SK-N-SH (cell line): ENCODE data around the gene KLHDC8A. TPM values are rescaled to one million over a fixed set of nuclear protein-coding genes. Genes with fewer than 3 reads are reported as not detected.

Experiments
- CTCF ChIA-PET: fragments of 300-600, 350-600 bp; formaldehyde crosslinking; extraction: SDS; loops from one replicate; lab custom pipeline; 2021; lab: Yijun Ruan, JAX
- POLR2A ChIA-PET: fragments of 350-600 bp; sonication (Branson Sonifier 250); formaldehyde crosslinking; extraction: SDS; loops from one replicate; lab custom pipeline; 2020; ENCODE audit warnings: antibody characterized with exemption, inconsistent platforms; lab: Yijun Ruan, JAX
- DNase-seq: peaks from one replicate; pipeline ENCODE4 v3.0.0; 2012
- H2AFZ ChIP-seq: fragments of 200-600 bp; sonication (generic); 2 replicates; pipeline ENCODE4 v1.8.1; 2016; ENCODE audit warnings: antibody characterized with exemption, mild to moderate bottlenecking, low read depth
- H3F3A ChIP-seq: fragments of 200-600 bp; sonication (generic); replicated peaks from 2 replicates; pipeline ENCODE3; 2016; ENCODE audit warnings: antibody characterized with exemption, mild to moderate bottlenecking; ENCODE audit not compliant: insufficient read depth
- H3K27ac ChIP-seq, 2 experiments: fragments of 200-500 bp in 1 of 2; fragments of 200-600 bp in 1 of 2; sonication (Bioruptor generic) in 1 of 2; sonication (generic), shearing (Covaris generic) in 1 of 2; 2 replicates each; pipeline versions ENCODE4 v1.5.1 to v1.6.1; 2014 to 2016; ENCODE audit warnings: low read depth in 2 of 2, inconsistent platforms in 1 of 2, low read length in 1 of 2, mild to moderate bottlenecking in 1 of 2, mixed read lengths in 1 of 2
- H3K27me3 ChIP-seq: fragments of 200-600 bp; sonication (generic), shearing (Covaris generic); 2 replicates; pipeline ENCODE4 v1.6.1; 2016; ENCODE audit warnings: mixed run types; ENCODE audit not compliant: insufficient read depth
- H3K36me3 ChIP-seq, 2 experiments: fragments of 200-500 bp in 1 of 2; fragments of 200-600 bp in 1 of 2; sonication (Bioruptor generic) in 1 of 2; sonication (generic) in 1 of 2; replicated peaks in 1 of 2; 2 replicates each; pipeline versions ENCODE3 to v1.5.1; 2014 to 2016; ENCODE audit warnings: low read length in 1 of 2, mild to moderate bottlenecking in 1 of 2; ENCODE audit not compliant: insufficient read depth in 2 of 2, control insufficient read depth in 1 of 2
- H3K4me1 ChIP-seq, 2 experiments: fragments of 200-500 bp in 1 of 2; fragments of 200-600 bp in 1 of 2; sonication (Bioruptor generic) in 1 of 2; sonication (generic), shearing (Covaris generic) in 1 of 2; 2 replicates each; pipeline versions ENCODE4 v1.5.1 to v1.6.1; 2014 to 2016; ENCODE audit warnings: low read depth in 1 of 2, low read length in 1 of 2, mixed run types in 1 of 2; ENCODE audit not compliant: insufficient read depth in 2 of 2, control insufficient read depth in 1 of 2
- H3K4me2 ChIP-seq: fragments of 200-600 bp; sonication (generic), shearing (Covaris generic); 2 replicates; pipeline ENCODE4 v1.6.1; 2017; ENCODE audit warnings: mixed run types
- H3K4me3 ChIP-seq, 2 experiments: fragments of 200-500 bp in 1 of 2; fragments of 200-600 bp in 1 of 2; sonication (Bioruptor generic) in 1 of 2; sonication (generic), shearing (Covaris generic) in 1 of 2; 2 replicates each; pipeline versions ENCODE4 v1.5.1 to v1.8.1; 2014 to 2016; ENCODE audit warnings: low read depth in 2 of 2, inconsistent platforms in 1 of 2, low read length in 1 of 2, mild to moderate bottlenecking in 1 of 2, mixed read lengths in 1 of 2, moderate library complexity in 1 of 2
- H3K79me2 ChIP-seq: fragments of 200-600 bp; sonication (generic); 2 replicates; pipeline ENCODE4 v1.8.1; 2017; ENCODE audit warnings: mild to moderate bottlenecking; ENCODE audit not compliant: insufficient read depth
- H3K9ac ChIP-seq: fragments of 200-600 bp; sonication (generic); 2 replicates; pipeline ENCODE4 v1.6.1; 2017; ENCODE audit warnings: mixed run types
- H3K9me2 ChIP-seq: fragments of 200-600 bp; sonication (generic); 2 replicates; pipeline ENCODE4 v1.6.1; 2017; ENCODE audit warnings: mixed run types
- H3K9me3 ChIP-seq: fragments of 200-600 bp; sonication (generic); 2 replicates; pipeline ENCODE4 v1.6.1; 2017; ENCODE audit warnings: mixed run types, mild to moderate bottlenecking, moderate library complexity
- H4K20me1 ChIP-seq: fragments of 200-600 bp; sonication (generic); 2 replicates; pipeline ENCODE4 v1.6.1; 2017; ENCODE audit warnings: mild to moderate bottlenecking, mixed run types; ENCODE audit not compliant: insufficient read depth
- ELF1 ChIP-seq: IDR thresholded peaks from 2 replicates; pipeline ENCODE4 v1.4.0; 2012
- EZH2phosphoT487 ChIP-seq: fragments of 200-600 bp; sonication (generic); IDR thresholded peaks from 2 replicates; pipeline ENCODE4 v1.6.1; 2017; ENCODE audit warnings: low read depth, mixed run types, mild to moderate bottlenecking, antibody characterized with exemption, moderate library complexity, borderline replicate concordance
- FOSL2 ChIP-seq: IDR thresholded peaks from 2 replicates; pipeline ENCODE4 v1.4.0; 2012; ENCODE audit warnings: low read depth, mild to moderate bottlenecking, moderate library complexity, borderline replicate concordance
- FOXJ3 ChIP-seq: sonication (generic); formaldehyde crosslinking; IDR thresholded peaks from 2 replicates; pipeline ENCODE4 v1.5.1; 2020; ENCODE audit warnings: mild to moderate bottlenecking, missing genetic modification reagents
- FOXM1 ChIP-seq: IDR thresholded peaks from 2 replicates; pipeline ENCODE4 v1.4.0; 2012; ENCODE audit warnings: low read depth, mild to moderate bottlenecking
- GABPA ChIP-seq: IDR thresholded peaks from 2 replicates; pipeline ENCODE4 v1.4.0; 2012; ENCODE audit warnings: low read depth, mild to moderate bottlenecking
- GATA2 ChIP-seq: sonication (generic); formaldehyde crosslinking; IDR thresholded peaks from 2 replicates; pipeline ENCODE4 v1.5.0; 2020; ENCODE audit warnings: mild to moderate bottlenecking, missing genetic modification reagents
- JUND ChIP-seq: IDR thresholded peaks from 2 replicates; pipeline ENCODE4 v1.4.0; 2012
- MAX ChIP-seq: IDR thresholded peaks from 2 replicates; pipeline ENCODE4 v1.4.0; 2012; ENCODE audit warnings: low read depth
- MEF2A ChIP-seq: IDR thresholded peaks from 2 replicates; pipeline ENCODE4 v1.4.0; 2012; ENCODE audit warnings: low read depth, borderline replicate concordance
- MXI1 ChIP-seq: IDR thresholded peaks from 2 replicates; pipeline ENCODE4 v1.6.1; 2012; ENCODE audit warnings: mild to moderate bottlenecking, low read depth, low read length, improper control_type of control experiment
- NFIC ChIP-seq: IDR thresholded peaks from 2 replicates; pipeline ENCODE4 v1.4.0; 2012; ENCODE audit warnings: borderline replicate concordance
- POLR2AphosphoS5 ChIP-seq: IDR thresholded peaks from 2 replicates; pipeline ENCODE4 v1.6.1; 2012; ENCODE audit warnings: low read depth, low read length
- RAD21 ChIP-seq: IDR thresholded peaks from 2 replicates; pipeline ENCODE4 v1.6.1; 2012; ENCODE audit warnings: mild to moderate bottlenecking, low read length
- RCOR1 ChIP-seq: fragments of 150-350 bp; IDR thresholded peaks from 2 replicates; pipeline ENCODE4 v1.6.1; 2017; ENCODE audit warnings: antibody characterized with exemption, low read length
- RXRA ChIP-seq: IDR thresholded peaks from 2 replicates; pipeline ENCODE4 v1.4.0; 2012; ENCODE audit warnings: low read depth, mild to moderate bottlenecking, borderline replicate concordance
- SIN3A ChIP-seq: IDR thresholded peaks from 2 replicates; pipeline ENCODE4 v1.6.1; 2012; ENCODE audit warnings: low read depth, mild to moderate bottlenecking, low read length, moderate library complexity, borderline replicate concordance
- SMC3 ChIP-seq: IDR thresholded peaks from 2 replicates; pipeline ENCODE4 v1.6.1; 2012; ENCODE audit warnings: low read depth, low read length, improper control_type of control experiment
- TEAD4 ChIP-seq: IDR thresholded peaks from 2 replicates; pipeline ENCODE4 v1.4.0; 2012; ENCODE audit warnings: mild to moderate bottlenecking, borderline replicate concordance; ENCODE audit not compliant: insufficient read depth
- YY1 ChIP-seq: IDR thresholded peaks from 2 replicates; pipeline ENCODE4 v1.4.0; 2012; ENCODE audit warnings: low read depth, mild to moderate bottlenecking
- ZBTB33 ChIP-seq: IDR thresholded peaks from 2 replicates; pipeline ENCODE4 v1.4.0; 2012; ENCODE audit warnings: low read depth, borderline replicate concordance
- WGBS: methylation state at CpG from one replicate; pipeline ENCODE4 v1.1.6; 2017; ENCODE audit warnings: low lambda C conversion rate; 5-methylcytosine and 5-hydroxymethylcytosine counted together
- polyA plus RNA-seq, 3 experiments: library from polyadenylated mRNA; depleted of rRNA; stranded (reverse); fragments of >200 nt; gene quantifications; 2 replicates each; pipeline ENCODE4 v1.2.3, GENCODE V29; 2012
- TF ChIP-seq, protein P1 (sequence below): IDR thresholded peaks from 2 replicates; pipeline ENCODE4 v1.6.1; 2012; ENCODE audit warnings: mild to moderate bottlenecking, low read depth, low read length, moderate library complexity
- TF ChIP-seq, protein P2 (sequence below): fragments of 150-350 bp; IDR thresholded peaks from 2 replicates; pipeline ENCODE4 v1.6.1; 2017; ENCODE audit warnings: antibody characterized with exemption, low read length, low read depth, borderline replicate concordance

KLHDC8A gene
- polyA plus RNA-seq, 1 of the 3 experiments (the other 2 are of a cell fraction), result 0.02 TPM

- H3K79me2 ChIP-seq, result no peaks in the 10 kb centered on the region
- H3K9me2 ChIP-seq, result no peaks in the 10 kb centered on the region
- no peak for DNase-seq
- H3K9me3 ChIP-seq, result no peaks in the 10 kb centered on the region
- H3F3A ChIP-seq, result peaks cover 30% of the 10 kb centered on the region
- H3K4me2 ChIP-seq, result no peak overlapping the region
- H4K20me1 ChIP-seq, result no peaks in the 10 kb centered on the region
- CTCF ChIA-PET, result interaction anchor here (1.0 to 1.3 kb wide), 4 partner anchors 35 to 153 kb away, joined by 3 to 5 read pairs (median 4); no protein-coding TSS in a partner anchor
- peaks cover 2 to 27% of the 10 kb centered on the region in 2 experiments for H3K4me1 ChIP-seq
- TF ChIP-seq RCOR1, result no peak
- TF ChIP-seq SMC3, result no peak
- TF ChIP-seq FOSL2, result no peak
- no peak for TF ChIP-seq FOXM1
- TF ChIP-seq, protein P1, sequence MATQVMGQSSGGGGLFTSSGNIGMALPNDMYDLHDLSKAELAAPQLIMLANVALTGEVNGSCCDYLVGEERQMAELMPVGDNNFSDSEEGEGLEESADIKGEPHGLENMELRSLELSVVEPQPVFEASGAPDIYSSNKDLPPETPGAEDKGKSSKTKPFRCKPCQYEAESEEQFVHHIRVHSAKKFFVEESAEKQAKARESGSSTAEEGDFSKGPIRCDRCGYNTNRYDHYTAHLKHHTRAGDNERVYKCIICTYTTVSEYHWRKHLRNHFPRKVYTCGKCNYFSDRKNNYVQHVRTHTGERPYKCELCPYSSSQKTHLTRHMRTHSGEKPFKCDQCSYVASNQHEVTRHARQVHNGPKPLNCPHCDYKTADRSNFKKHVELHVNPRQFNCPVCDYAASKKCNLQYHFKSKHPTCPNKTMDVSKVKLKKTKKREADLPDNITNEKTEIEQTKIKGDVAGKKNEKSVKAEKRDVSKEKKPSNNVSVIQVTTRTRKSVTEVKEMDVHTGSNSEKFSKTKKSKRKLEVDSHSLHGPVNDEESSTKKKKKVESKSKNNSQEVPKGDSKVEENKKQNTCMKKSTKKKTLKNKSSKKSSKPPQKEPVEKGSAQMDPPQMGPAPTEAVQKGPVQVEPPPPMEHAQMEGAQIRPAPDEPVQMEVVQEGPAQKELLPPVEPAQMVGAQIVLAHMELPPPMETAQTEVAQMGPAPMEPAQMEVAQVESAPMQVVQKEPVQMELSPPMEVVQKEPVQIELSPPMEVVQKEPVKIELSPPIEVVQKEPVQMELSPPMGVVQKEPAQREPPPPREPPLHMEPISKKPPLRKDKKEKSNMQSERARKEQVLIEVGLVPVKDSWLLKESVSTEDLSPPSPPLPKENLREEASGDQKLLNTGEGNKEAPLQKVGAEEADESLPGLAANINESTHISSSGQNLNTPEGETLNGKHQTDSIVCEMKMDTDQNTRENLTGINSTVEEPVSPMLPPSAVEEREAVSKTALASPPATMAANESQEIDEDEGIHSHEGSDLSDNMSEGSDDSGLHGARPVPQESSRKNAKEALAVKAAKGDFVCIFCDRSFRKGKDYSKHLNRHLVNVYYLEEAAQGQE, result no peak
- TF ChIP-seq RAD21, result no peak
- TF ChIP-seq ELF1, result no peak
- no peak for TF ChIP-seq JUND
- no peak for TF ChIP-seq SIN3A
- no peak for TF ChIP-seq GABPA
- TF ChIP-seq, all 33 proteins: peak for 0
- Histone ChIP-seq H3K9ac (no peak overlapping the region), H3K36me3 (no peaks in the 10 kb centered on the region), H3K4me3 (no peak overlapping the region), H3K27ac (no peak overlapping the region), H2AFZ (no peak overlapping the region), H3K27me3 (no peaks in the 10 kb centered on the region)
- POLR2A ChIA-PET, result no interaction called here
These were observed 14.1 kb upstream of the KLHDC8A start for GRCh38 chr1:205370780-205371179.

- no peaks in the 10 kb centered on the region for H3K79me2 ChIP-seq
- peaks cover 22% of the 10 kb centered on the region for H3F3A ChIP-seq
- no peaks in the 10 kb centered on the region for H4K20me1 ChIP-seq
- no peak overlapping the region for H3K9ac ChIP-seq
- CTCF ChIA-PET, result interaction anchor here (0.7 to 1.7 kb wide), 5 partner anchors 15 to 154 kb away, joined by 3 to 8 read pairs (median 3); no protein-coding TSS in a partner anchor
- TF ChIP-seq ZBTB33 (no peak), RCOR1 (no peak), FOXJ3 (CRISPR knock-in tag) (no peak), TEAD4 (no peak), NFIC (no peak), RXRA (no peak), ELF1 (no peak), MEF2A (no peak), GATA2 (CRISPR knock-in tag) (no peak), FOSL2 (no peak), FOXM1 (no peak), MAX (no peak), POLR2AphosphoS5 (no peak), MXI1 (no peak), EZH2phosphoT487 (no peak), JUND (no peak), YY1 (no peak)
- TF ChIP-seq, protein P2, sequence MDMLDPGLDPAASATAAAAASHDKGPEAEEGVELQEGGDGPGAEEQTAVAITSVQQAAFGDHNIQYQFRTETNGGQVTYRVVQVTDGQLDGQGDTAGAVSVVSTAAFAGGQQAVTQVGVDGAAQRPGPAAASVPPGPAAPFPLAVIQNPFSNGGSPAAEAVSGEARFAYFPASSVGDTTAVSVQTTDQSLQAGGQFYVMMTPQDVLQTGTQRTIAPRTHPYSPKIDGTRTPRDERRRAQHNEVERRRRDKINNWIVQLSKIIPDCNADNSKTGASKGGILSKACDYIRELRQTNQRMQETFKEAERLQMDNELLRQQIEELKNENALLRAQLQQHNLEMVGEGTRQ, result no peak
- no peaks in the 10 kb centered on the region for H3K9me2 ChIP-seq
- H3K27ac ChIP-seq, result no peak overlapping the region
- H3K9me3 ChIP-seq, result no peaks in the 10 kb centered on the region
- H3K4me1 ChIP-seq, result peaks cover 2 to 20% of the 10 kb centered on the region in 2 experiments
- WGBS, result 83% methylated on average over 3 of the region's 3 CpGs
- no peaks in the 10 kb centered on the region for H3K27me3 ChIP-seq
- H3K36me3 ChIP-seq, result no peaks in the 10 kb centered on the region
- H2AFZ ChIP-seq, result no peak overlapping the region
- no peak overlapping the region for H3K4me3 ChIP-seq
- no peak for DNase-seq
- POLR2A ChIA-PET, result no interaction called here
- H3K4me2 ChIP-seq, result no peak overlapping the region
These were observed 13.0 kb upstream of the KLHDC8A start for GRCh38 chr1:205369701-205370123.
